GM19238 (cell line): ENCODE results near the gene PCDHB16.
"Not testable (repeated sequence)": the region's sequence is repeated elsewhere in the genome, so short reads cannot be mapped to it uniquely, and the experiment has no call there.

Source experiments
- DNase-seq: peaks from one replicate; pipeline ENCODE4 v3.0.0; 2011; ENCODE audit warnings: low spot score; ENCODE audit not compliant: insufficient read length

Gene PCDHB16

GRCh38 chr5:141225421-141225820, 43.2 kb downstream of the PCDHB16 start:
- not testable (repeated sequence) for DNase-seq

- DNase-seq = no peak
Measured at GRCh38 chr5:141234109-141234667, 52.0 kb downstream of the PCDHB16 start.
